Liver (tissue), 3 donors: ENCODE measurements around the gene MMP28.

Source experiments
- ATF3 ChIP-seq: IDR thresholded peaks from 2 replicates; pipeline ENCODE4 v1.6.1; 2016; ENCODE audit warnings: antibody characterized with exemption
- CTCF ChIP-seq: fragments of 150-350 bp; IDR thresholded peaks from 2 replicates; pipeline ENCODE4 v1.5.1; 2017; ENCODE audit warnings: improper control_type of control experiment, low read depth, low read length; ENCODE audit not compliant: missing input control
- FOXA2 ChIP-seq: IDR thresholded peaks from 2 replicates; pipeline ENCODE4 v1.6.1; 2016; ENCODE audit warnings: antibody characterized with exemption
- HNF4A ChIP-seq, 2 donors: conservative IDR thresholded peaks; 2 replicates each; pipeline ENCODE4 v1.6.1; 2016; ENCODE audit warnings: antibody characterized with exemption in 2 of 2, mild to moderate bottlenecking in 2 of 2
- MAX ChIP-seq: IDR thresholded peaks from 2 replicates; pipeline ENCODE4 v1.6.1; 2016; ENCODE audit warnings: antibody characterized with exemption
- RAD21 ChIP-seq, 2 donors: IDR thresholded peaks; 2 replicates each; pipeline ENCODE4 v1.6.1; 2016; ENCODE audit warnings: antibody characterized with exemption in 2 of 2, mild to moderate bottlenecking in 2 of 2
- TAF1 ChIP-seq: conservative IDR thresholded peaks from 2 replicates; pipeline ENCODE4 v1.6.1; 2016; ENCODE audit warnings: antibody characterized with exemption, mild to moderate bottlenecking
- donor health status: healthy.
- donor health status: healthy.

- no peak for TF ChIP-seq CTCF
- no peak for TF ChIP-seq ATF3
- TF ChIP-seq FOXA2: no peak
- no peak for TF ChIP-seq HNF4A (conservative IDR thresholded peaks at IDR 0.05)
- no peak for TF ChIP-seq MAX
- no peak for TF ChIP-seq TAF1
- TF ChIP-seq RAD21 (IDR thresholded peaks at IDR 0.05): no peak
Measured at GRCh38 chr17:35819455-35819854, 24.0 kb upstream of the MMP28 start.
